Measurements from ENCODE around the gene CTBP2. TPM values are rescaled to one million over a fixed set of nuclear protein-coding genes. Genes with fewer than 3 reads are reported as not detected.
"Not testable (repeated sequence)": the region's sequence is repeated elsewhere in the genome, so short reads cannot be mapped to it uniquely, and the experiment has no call there.

Gene CTBP2
- total RNA-seq, 2 experiments from 2014 or later = 0.12 to 0.21 TPM

DNA sequence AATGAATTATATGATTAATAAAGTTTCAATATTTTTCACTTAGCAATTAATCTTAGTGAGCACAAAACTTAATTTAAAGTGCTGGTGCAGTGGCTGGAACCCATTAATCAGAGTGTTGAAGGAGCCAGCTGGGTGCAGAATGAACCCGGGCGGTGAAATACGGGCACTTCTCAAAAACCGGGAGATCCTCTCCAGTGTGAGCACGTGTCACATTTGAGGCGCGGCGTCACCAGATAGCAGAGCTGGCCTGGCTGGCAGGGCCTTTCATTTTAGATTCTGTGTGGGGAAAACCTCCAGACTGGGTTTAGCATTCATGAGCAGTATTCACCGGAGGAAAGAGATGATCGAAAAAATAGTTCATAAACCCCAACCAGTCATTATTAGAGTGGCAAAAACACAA lies 34.5 kb upstream of the CTBP2 start:
- H3K27me3 Mint-ChIP-seq = peaks cover 4% of the 10 kb centered on the region
- CTCF ChIA-PET = no interaction called here
- H3K9me3 Mint-ChIP-seq (ENCODE audit: low read depth) = no peaks in the 10 kb centered on the region
- intact Hi-C loops (cut with DNase I, micrococcal nuclease) = no loop called here
- no peak for ATAC-seq
- H3K4me3 Mint-ChIP-seq = no peak overlapping the region
- H3K4me1 Mint-ChIP-seq = no peaks in the 10 kb centered on the region
- no peak overlapping the region for H3K27ac Mint-ChIP-seq
- DNase-seq = no peak
- POLR2A ChIA-PET = no interaction called here
- H3K36me3 Mint-ChIP-seq (ENCODE audit: low read depth) = no peaks in the 10 kb centered on the region

DNA sequence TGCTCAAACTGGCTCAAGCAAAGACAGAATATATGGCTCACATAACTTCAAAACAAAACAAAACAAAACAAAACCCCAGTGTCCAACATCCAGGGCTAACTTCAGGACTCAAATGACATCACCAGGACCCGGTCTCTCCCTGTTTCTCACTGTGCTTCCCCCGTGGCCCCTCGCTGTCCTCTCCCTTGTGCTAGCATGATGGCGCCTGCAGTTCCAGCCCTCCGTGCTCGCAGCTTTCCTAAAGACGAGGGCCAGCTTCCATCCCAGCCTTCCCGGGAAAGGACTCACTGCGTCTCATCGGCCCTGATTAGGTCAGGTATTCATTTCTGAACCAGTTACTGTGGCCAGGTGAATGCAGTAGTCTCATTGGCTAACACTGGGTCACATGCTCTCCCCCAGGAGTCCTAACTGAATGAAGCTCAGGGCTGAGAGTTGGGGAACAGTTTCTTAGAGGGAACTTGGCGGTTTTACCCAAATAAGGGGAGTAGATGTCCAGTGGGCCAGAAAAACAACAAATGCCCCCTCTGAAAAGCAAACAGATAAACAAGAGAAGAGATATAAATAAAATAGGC lies 33.0 kb upstream of the CTBP2 start:
- Mint-ChIP-seq H3K4me3 (no peak overlapping the region), H3K36me3 (ENCODE audit: low read depth) (no peaks in the 10 kb centered on the region), H3K4me1 (no peaks in the 10 kb centered on the region), H3K9me3 (ENCODE audit: low read depth) (no peaks in the 10 kb centered on the region), H3K27me3 (peaks cover 2% of the 10 kb centered on the region), H3K27ac (no peak overlapping the region)
- DNase-seq = no peak
- ChIA-PET POLR2A (no interaction called here), CTCF (no interaction called here)
- ATAC-seq = no peak
- intact Hi-C loops (cut with DNase I, micrococcal nuclease) = no loop called here

DNA sequence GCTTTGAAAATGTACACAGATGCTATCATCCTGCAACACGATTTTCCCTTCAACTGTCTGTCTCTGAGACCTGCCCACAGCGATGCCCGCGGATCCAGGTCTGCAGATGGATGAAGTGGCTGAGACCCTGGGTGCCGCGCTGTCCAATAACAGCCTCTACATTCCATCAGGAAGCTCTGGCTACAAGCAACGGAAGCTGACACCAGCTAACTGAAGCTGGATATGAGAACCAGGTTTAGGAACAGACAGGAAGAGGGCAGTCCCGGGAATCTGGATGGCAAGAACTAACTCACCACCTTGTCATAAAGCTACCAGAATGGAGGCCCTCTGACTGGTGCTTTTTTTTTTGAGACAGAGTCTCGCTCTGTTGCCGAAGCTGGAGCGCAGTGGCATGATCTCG lies 32.3 kb upstream of the CTBP2 start:
- intact Hi-C loops (cut with DNase I, micrococcal nuclease) = no loop called here
- DNase-seq = no peak
- Mint-ChIP-seq H3K4me1 (no peaks in the 10 kb centered on the region), H3K27ac (no peak overlapping the region), H3K36me3 (ENCODE audit: low read depth) (no peaks in the 10 kb centered on the region), H3K27me3 (peaks cover 2% of the 10 kb centered on the region), H3K9me3 (ENCODE audit: low read depth) (no peaks in the 10 kb centered on the region), H3K4me3 (no peak overlapping the region)
- CTCF ChIA-PET = no interaction called here
- ATAC-seq = no peak
- POLR2A ChIA-PET = no interaction called here

DNA sequence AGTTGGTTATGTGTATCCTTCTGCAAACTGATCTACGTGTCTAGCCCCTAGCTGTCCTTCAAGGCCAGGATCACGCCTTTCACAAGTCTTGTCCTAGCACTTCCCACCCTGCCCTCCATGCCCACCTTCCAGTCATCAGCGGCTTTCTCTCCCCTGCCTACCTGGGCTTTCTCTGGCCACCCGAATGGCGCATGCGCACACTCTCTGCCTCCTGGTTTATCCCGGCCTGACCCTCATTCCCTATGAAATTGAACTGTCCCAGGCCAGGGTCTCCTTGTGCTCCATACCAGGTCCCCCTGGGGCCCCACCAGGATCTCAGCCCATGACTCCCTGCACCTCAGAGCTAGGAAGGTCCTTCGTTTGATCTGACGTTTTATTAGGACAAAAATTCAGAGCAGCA lies 31.6 kb upstream of the CTBP2 start:
- intact Hi-C loops (cut with DNase I, micrococcal nuclease) = no loop called here
- H3K4me1 Mint-ChIP-seq = no peaks in the 10 kb centered on the region
- ATAC-seq (no peak), DNase-seq (no peak)
- H3K9me3 Mint-ChIP-seq (ENCODE audit: low read depth) = no peaks in the 10 kb centered on the region
- POLR2A ChIA-PET = no interaction called here
- CTCF ChIA-PET = no interaction called here
- no peak overlapping the region for H3K27ac Mint-ChIP-seq
- no peaks in the 10 kb centered on the region for H3K36me3 Mint-ChIP-seq (ENCODE audit: low read depth)
- no peak overlapping the region for H3K4me3 Mint-ChIP-seq
- H3K27me3 Mint-ChIP-seq = peaks cover 2% of the 10 kb centered on the region

DNA sequence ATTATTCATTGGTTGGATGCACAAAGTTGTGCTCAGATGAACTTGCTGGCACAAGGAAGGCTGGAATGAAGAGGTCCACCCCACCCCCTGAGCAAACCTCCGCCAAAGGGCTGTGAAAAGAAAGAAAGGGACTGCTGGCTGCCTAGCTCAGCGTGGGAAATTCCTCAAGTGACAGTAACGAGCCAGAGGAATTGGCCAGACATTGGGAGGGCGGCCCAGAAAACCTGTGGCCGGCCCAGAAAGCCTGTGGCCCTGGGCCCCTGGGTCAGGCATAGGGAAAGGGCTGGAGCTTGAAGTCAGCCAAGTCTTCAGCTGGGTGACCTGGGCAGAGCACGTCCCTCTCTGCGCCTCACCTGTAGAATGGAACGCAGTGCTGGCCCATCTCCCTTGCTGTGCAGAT lies 30.6 kb upstream of the CTBP2 start:
- no peak overlapping the region for H3K27ac Mint-ChIP-seq
- POLR2A ChIA-PET = no interaction called here
- H3K9me3 Mint-ChIP-seq (ENCODE audit: low read depth) = no peaks in the 10 kb centered on the region
- ATAC-seq = no peak
- intact Hi-C loops (cut with DNase I, micrococcal nuclease) = no loop called here
- no peaks in the 10 kb centered on the region for H3K4me1 Mint-ChIP-seq
- no peak overlapping the region for H3K4me3 Mint-ChIP-seq
- DNase-seq = no peak
- CTCF ChIA-PET = no interaction called here
- H3K27me3 Mint-ChIP-seq = peaks cover 4% of the 10 kb centered on the region
- H3K36me3 Mint-ChIP-seq (ENCODE audit: low read depth) = no peaks in the 10 kb centered on the region

DNA sequence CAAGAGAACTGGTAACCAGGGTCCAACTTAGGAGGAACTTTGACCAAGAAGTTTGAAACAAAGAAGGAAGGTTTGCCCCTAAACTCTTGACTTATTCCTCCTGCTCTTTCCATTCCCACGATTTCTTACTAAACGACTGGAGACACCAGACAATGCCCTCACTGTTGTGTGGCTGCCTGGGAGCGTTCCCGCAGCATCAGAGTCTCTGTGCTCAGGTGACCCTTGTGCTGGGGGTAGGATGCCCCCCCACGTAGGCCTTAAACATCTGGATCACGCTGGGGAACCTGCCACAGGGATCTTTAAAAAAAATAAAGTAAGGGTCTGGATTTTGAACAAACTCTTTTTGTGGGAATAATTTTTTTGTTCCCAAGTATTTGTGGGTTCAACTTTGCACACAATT lies 30.1 kb upstream of the CTBP2 start:
- Mint-ChIP-seq H3K27me3 (peaks cover 9% of the 10 kb centered on the region), H3K4me1 (no peaks in the 10 kb centered on the region), H3K4me3 (no peak overlapping the region), H3K9me3 (ENCODE audit: low read depth) (no peaks in the 10 kb centered on the region), H3K27ac (no peak overlapping the region), H3K36me3 (ENCODE audit: low read depth) (no peaks in the 10 kb centered on the region)
- POLR2A ChIA-PET = no interaction called here
- no peak for DNase-seq
- intact Hi-C loops (cut with DNase I, micrococcal nuclease) = no loop called here
- CTCF ChIA-PET = no interaction called here
- ATAC-seq = no peak

DNA sequence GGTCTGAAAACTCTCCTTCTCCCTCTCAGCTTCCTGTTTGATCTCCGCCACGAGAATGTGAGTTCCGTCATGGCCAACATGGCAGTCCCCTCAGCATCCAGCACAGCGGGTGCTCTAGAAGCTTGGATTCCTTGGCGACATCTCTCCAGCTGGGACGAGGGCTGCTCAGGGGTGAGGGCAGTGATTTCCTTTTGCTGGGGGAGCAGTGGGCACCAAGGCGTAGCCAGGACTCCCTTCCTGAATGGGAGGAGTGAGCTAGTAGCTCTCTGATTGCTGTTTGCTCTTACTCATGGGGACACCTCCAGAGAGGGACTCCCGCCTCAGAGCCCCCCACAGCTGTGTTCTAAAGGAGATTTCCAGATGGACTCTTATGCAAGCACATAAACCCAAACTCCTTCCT lies 28.8 kb upstream of the CTBP2 start:
- intact Hi-C loops (cut with DNase I, micrococcal nuclease) = no loop called here
- no peaks in the 10 kb centered on the region for H3K36me3 Mint-ChIP-seq (ENCODE audit: low read depth)
- no peak for DNase-seq
- CTCF ChIA-PET = no interaction called here
- H3K27me3 Mint-ChIP-seq = peaks cover 12% of the 10 kb centered on the region
- POLR2A ChIA-PET = no interaction called here
- no peak for ATAC-seq
- no peaks in the 10 kb centered on the region for H3K4me1 Mint-ChIP-seq
- no peaks in the 10 kb centered on the region for H3K9me3 Mint-ChIP-seq (ENCODE audit: low read depth)
- H3K27ac Mint-ChIP-seq = no peak overlapping the region
- no peak overlapping the region for H3K4me3 Mint-ChIP-seq

DNA sequence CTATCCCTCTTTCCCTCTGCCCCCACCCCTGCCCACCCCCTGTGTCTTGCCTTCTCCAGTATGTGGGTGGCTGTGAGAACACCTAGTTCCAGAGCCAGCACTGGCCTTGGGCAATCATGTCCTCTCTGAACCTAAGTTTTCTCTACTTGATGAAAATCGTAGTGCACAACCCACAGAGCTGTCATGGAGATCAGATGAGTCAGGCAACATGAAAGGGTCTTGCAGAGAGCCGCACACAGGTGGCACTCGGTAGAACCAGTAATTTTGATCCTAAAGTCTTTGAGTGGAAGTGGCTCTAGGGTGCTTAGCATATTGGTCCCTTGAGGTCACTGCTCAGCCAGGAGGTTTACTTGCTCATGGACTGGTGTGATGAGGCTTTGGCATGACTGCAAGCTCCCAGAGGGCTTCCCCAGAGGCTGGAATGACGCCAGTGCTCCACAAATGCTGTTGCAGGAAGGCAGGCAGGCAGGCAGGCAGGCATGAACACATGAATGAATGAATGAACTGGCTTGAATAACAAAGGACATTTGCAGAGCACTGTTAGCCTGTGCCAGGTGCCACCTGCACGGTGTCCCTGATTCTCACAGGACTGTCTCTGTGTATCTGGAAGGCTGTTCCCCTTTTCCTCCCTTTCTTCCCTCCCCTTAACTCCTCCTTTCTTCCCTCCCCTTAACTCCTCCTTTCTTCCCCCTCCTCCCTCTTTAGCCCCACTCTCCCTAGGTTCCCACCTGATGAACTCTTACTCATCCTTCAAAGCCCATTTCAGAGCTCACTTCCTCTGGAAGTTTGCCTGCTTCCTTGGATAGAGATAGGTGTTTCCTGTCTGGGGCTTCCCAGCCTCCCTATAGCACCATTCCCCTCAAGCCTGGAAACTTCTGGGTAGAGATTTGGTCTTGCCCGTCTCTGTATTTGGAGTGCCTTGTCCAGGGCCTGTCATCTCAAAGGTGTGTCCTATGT lies 27.2 kb upstream of the CTBP2 start:
- ChIA-PET CTCF (no interaction called here), POLR2A (no interaction called here)
- H3K27ac Mint-ChIP-seq = no peak overlapping the region
- no peaks in the 10 kb centered on the region for H3K9me3 Mint-ChIP-seq (ENCODE audit: low read depth)
- peaks cover 12% of the 10 kb centered on the region for H3K27me3 Mint-ChIP-seq
- intact Hi-C loops (cut with DNase I, micrococcal nuclease) = no loop called here
- DNase-seq = no peak
- no peaks in the 10 kb centered on the region for H3K36me3 Mint-ChIP-seq (ENCODE audit: low read depth)
- ATAC-seq = no peak
- H3K4me3 Mint-ChIP-seq = no peak overlapping the region
- H3K4me1 Mint-ChIP-seq = no peaks in the 10 kb centered on the region

DNA sequence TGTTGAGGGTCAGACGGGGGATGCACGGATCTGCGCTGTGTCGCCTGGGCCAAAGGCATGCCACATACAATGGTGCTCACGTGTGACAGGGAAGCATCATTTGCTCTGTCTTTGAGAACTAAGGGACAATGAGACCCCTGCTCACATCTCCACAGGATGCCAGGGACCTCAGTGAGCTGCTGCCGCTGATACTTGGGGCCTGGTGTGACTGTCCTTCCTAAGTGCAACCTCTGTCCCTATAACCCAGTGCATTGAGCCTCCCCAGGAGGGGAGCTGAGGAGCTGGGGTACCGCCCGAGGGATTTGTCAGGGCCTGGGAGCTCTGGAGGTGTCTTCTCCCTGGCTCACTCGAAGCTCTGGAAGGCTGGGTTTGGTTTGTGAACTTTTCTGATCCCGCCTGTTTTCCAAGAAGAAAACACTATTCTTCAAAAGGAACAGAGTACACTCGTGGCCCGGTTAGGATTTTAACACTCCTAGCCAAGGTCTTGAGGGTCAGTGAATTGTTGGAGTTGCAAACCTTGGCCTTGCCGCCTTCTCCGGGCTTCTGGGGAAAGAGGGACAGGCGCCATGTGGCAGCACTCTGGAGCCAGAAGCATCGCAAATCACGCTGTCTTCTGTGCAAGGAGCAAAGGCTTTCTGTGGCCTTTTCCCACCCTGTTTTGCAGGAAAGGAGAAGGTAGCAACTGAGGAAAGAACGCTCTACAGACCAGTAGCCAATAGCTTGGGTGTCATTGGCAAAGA lies 26.2 kb upstream of the CTBP2 start:
- DNase-seq (no peak), ATAC-seq (no peak)
- Mint-ChIP-seq H3K9me3 (ENCODE audit: low read depth) (no peaks in the 10 kb centered on the region), H3K27me3 (peaks cover 17% of the 10 kb centered on the region), H3K4me1 (no peaks in the 10 kb centered on the region), H3K27ac (no peak overlapping the region), H3K36me3 (ENCODE audit: low read depth) (no peaks in the 10 kb centered on the region), H3K4me3 (no peak overlapping the region)
- CTCF ChIA-PET = no interaction called here
- intact Hi-C loops (cut with DNase I, micrococcal nuclease) = no loop called here
- POLR2A ChIA-PET = no interaction called here

DNA sequence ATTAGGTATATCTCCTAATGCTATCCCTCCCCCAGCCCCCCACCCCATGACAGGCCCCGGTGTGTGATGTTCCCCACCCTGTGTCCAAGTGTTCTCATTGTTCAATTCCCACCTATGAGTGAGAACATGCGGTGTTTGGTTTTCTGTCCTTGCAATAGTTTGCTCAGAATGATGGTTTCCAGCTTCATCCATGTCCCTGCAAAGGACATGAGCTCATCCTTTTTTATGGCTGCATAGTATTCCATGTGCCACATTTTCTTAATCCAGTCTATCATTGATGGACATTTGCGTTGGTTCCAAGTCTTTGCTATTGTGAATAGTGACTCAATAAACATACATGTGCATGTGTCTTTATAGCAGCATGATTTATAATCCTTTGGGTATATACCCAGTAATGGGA lies 18.7 kb upstream of the CTBP2 start:
- DNase-seq; H3K36me3 Mint-ChIP-seq (ENCODE audit: low read depth); POLR2A ChIA-PET; CTCF ChIA-PET; H3K27ac Mint-ChIP-seq; H3K4me3 Mint-ChIP-seq; ATAC-seq; intact Hi-C loops (cut with DNase I, micrococcal nuclease); H3K4me1 Mint-ChIP-seq: not testable (repeated sequence)
- Mint-ChIP-seq H3K27me3 (peaks cover 18% of the 10 kb centered on the region), H3K9me3 (ENCODE audit: low read depth) (peaks cover 12% of the 10 kb centered on the region)

DNA sequence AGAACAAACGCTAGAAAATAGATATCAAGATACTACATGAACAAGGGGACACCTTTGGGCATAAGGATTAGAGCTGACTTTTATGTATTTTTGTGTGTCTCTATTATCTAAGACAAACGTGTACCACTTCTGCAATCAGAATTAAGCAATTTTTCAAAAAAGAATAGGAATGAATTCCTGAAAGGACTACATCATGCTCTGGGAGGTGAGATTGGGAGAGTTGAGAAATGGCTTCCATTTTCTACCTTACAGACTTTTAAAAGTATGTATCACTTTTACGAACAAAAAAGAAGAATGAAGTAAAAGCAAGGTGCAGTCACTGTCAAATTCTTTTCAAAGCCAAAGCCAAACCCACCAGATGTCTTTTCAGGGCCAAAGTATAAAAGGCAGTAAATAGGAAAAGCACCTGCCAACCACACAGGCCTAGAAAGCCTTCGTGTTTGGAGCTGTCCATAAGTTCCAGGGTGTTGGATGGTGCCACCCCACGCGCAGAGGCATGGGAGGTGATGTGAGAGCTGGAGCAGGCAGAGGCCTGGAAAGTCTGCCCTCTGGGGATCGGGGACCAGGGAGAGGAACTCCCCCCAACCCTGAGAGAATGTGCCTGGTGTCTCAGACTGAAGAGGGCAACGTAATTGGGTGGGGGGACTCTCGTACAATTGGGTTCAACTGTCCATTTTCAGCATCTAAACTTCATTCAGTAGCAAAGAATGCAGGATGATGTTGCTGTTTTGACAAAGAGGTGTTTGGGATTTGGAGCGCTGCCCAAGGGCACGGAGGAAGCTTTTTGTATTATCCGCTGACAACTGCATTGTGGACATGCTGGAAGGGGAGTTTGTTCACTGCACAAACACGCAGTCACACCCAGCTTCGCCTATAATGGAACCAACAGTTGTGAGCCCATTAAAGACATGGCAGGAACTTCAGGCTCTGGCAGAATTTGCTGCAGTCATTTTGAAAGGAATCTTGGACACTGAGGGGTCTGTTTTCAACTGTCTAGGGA lies 17.6 kb upstream of the CTBP2 start:
- H3K36me3 Mint-ChIP-seq (ENCODE audit: low read depth) = no peaks in the 10 kb centered on the region
- H3K27me3 Mint-ChIP-seq = peaks cover 19% of the 10 kb centered on the region
- peaks cover 12% of the 10 kb centered on the region for H3K9me3 Mint-ChIP-seq (ENCODE audit: low read depth)
- ChIA-PET CTCF (no interaction called here), POLR2A (no interaction called here)
- no peaks in the 10 kb centered on the region for H3K4me1 Mint-ChIP-seq
- intact Hi-C loops (cut with DNase I, micrococcal nuclease) = no loop called here
- ATAC-seq (no peak), DNase-seq (no peak)
- no peak overlapping the region for H3K27ac Mint-ChIP-seq
- H3K4me3 Mint-ChIP-seq = no peak overlapping the region
